Activated CD4-positive, alpha-beta T cell treated with anti-CD3 and anti-CD28 coated beads for 48 hours (primary cell): ENCODE data around the gene NEDD4L.
"Not testable (repeated sequence)": the region's sequence is repeated elsewhere in the genome, so short reads cannot be mapped to it uniquely, and the experiment has no call there.

ENCODE experiments used
- DNase-seq: peaks from one replicate; pipeline ENCODE4 v3.0.0-alpha.2; 2020

NEDD4L gene

GRCh38 chr18:58407263-58407648, 363.2 kb downstream of the NEDD4L start:
- DNase-seq = no peak

GRCh38 chr18:58407649-58408407, 363.8 kb downstream of the NEDD4L start:
- DNase-seq = no peak

- DNase-seq = no peak
Observed at GRCh38 chr18:58408665-58409064, 364.6 kb downstream of the NEDD4L start.

GRCh38 chr18:58409802-58410445, 365.9 kb downstream of the NEDD4L start:
- no peak for DNase-seq

- DNase-seq = no peak
Observed at GRCh38 chr18:58411323-58411722, 367.3 kb downstream of the NEDD4L start.

GRCh38 chr18:58412844-58413666, 369.0 kb downstream of the NEDD4L start:
- no peak for DNase-seq

GRCh38 chr18:58413667-58414628, 369.9 kb downstream of the NEDD4L start:
- DNase-seq = no peak

- no peak for DNase-seq
Observed at GRCh38 chr18:58416014-58416703, 372.1 kb downstream of the NEDD4L start.

GRCh38 chr18:58416704-58417683, 373.0 kb downstream of the NEDD4L start:
- no peak for DNase-seq

GRCh38 chr18:58417752-58418151, 373.7 kb downstream of the NEDD4L start:
- no peak for DNase-seq

- DNase-seq = no peak
Observed at GRCh38 chr18:58418361-58418760, 374.3 kb downstream of the NEDD4L start.

- DNase-seq = no peak
Observed at GRCh38 chr18:58419587-58420199, 375.7 kb downstream of the NEDD4L start.

- no peak for DNase-seq
Observed at GRCh38 chr18:58426611-58427010, 382.6 kb downstream of the NEDD4L start.

- no peak for DNase-seq
Observed at GRCh38 chr18:58427321-58427720, 383.3 kb downstream of the NEDD4L start.

- DNase-seq = no peak
Observed at GRCh38 chr18:58429442-58429841, 385.4 kb downstream of the NEDD4L start.

GRCh38 chr18:58431215-58431614, 387.2 kb downstream of the NEDD4L start:
- DNase-seq = no peak

GRCh38 chr18:58432050-58432727, 388.2 kb downstream of the NEDD4L start:
- no peak for DNase-seq

GRCh38 chr18:58435221-58436005, 391.4 kb downstream of the NEDD4L start:
- DNase-seq = not testable (repeated sequence)
